Measurements from ENCODE around the gene SLC16A8. TPM values are rescaled to one million over a fixed set of nuclear protein-coding genes. Genes with fewer than 3 reads are reported as not detected.

The SLC16A8 gene
- total and polyA plus RNA-seq, 7 donors = 0.23 to 1.0 (median 0.29) TPM; not detected in 3

DNA sequence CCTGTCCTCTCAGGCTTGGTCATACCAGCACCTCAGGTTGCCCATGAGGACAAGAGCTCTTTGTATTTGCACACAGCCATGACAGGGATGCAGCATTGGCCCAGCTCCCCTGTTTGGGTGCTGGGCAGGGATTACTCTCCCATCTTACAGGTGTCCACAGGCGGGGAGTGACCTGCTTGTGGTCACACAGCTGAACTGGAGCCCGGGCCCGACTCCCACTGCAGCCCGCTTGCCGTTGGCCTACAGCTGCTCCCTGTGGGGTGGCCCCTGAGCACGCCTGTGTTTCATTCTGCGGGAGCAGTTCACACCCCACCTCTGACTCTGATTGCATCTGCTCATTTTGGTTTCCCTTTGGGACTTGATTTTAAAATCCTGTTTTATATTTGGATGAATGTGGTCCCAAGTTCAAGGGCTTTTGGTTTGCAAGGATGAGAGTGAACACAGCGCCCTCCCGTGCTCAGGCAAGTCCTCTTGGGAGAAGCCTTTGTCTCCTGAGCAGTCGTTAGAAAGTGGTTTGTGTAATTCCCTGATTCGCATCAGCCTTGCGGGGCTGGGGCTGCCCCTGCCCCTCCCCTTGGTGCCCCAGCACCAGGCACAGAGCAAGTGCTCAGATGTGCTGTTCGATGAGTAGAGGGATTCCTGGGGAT, 17.5 kb downstream of the SLC16A8 start:
- intact Hi-C loops (cut with DNase I) = loop anchor here in 1 of 2 donors (10.0 kb wide), 1 partner anchor 288 kb away; no protein-coding TSS in a partner anchor
- H3K9me3 ChIP-seq = no peaks in the 10 kb centered on the region
- peak overlapping the region; percentile 95 for H3K27ac ChIP-seq
- H3K36me3 ChIP-seq (ENCODE audit: insufficient read depth in 1 of 2, low read depth in 1 of 2) = peaks cover 0 to 30% of the 10 kb centered on the region in 2 donors
- H3K4me3 ChIP-seq = no peak overlapping the region
- peaks cover 55% of the 10 kb centered on the region for H3K4me1 ChIP-seq
- ATAC-seq (no peak), DNase-seq (peak in 1 of 2 donors; percentile 46)
- no peaks in the 10 kb centered on the region for H3K27me3 ChIP-seq (ENCODE audit: insufficient read depth in 3 of 3, low read length in 2 of 3)
- TF ChIP-seq, protein P1, sequence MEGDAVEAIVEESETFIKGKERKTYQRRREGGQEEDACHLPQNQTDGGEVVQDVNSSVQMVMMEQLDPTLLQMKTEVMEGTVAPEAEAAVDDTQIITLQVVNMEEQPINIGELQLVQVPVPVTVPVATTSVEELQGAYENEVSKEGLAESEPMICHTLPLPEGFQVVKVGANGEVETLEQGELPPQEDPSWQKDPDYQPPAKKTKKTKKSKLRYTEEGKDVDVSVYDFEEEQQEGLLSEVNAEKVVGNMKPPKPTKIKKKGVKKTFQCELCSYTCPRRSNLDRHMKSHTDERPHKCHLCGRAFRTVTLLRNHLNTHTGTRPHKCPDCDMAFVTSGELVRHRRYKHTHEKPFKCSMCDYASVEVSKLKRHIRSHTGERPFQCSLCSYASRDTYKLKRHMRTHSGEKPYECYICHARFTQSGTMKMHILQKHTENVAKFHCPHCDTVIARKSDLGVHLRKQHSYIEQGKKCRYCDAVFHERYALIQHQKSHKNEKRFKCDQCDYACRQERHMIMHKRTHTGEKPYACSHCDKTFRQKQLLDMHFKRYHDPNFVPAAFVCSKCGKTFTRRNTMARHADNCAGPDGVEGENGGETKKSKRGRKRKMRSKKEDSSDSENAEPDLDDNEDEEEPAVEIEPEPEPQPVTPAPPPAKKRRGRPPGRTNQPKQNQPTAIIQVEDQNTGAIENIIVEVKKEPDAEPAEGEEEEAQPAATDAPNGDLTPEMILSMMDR (IDR thresholded peaks at IDR 0.05) = no peak
- 68 to 69% (median 68%) methylated on average over 13 of the region's 13 CpGs for WGBS, 3 donors

DNA sequence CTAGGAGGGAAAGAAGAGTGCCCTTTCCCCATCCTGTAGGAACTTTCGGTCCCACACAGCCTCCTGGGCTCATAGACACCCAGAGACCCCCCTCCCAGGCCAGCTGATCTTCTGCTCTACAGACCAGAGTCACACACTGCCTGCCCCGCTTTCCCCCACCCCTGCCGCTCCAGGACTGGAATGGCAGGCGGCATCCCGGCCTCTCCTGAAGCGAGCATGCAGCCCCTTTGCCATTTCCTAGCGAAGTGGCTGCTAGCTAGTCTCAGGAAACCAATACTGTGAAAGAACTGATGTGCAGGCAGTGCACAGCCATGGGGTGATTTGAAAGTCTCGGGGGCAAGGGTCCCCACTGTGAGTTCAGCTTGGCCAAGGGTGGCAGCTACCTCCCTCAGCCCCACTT, 18.4 kb downstream of the SLC16A8 start:
- DNase-seq (no peak), ATAC-seq (no peak)
- Histone ChIP-seq H3K27ac (peak overlapping the region; percentile 95), H3K4me3 (no peak overlapping the region), H3K4me1 (peaks cover 50% of the 10 kb centered on the region), H3K27me3 (ENCODE audit: insufficient read depth in 3 of 3, low read length in 2 of 3) (no peaks in the 10 kb centered on the region), H3K36me3 (ENCODE audit: insufficient read depth in 1 of 2, low read depth in 1 of 2) (peaks cover 0 to 29% of the 10 kb centered on the region in 2 donors), H3K9me3 (no peaks in the 10 kb centered on the region)
- WGBS, 3 donors = 94 to 98% (median 97%) methylated on average over 8 of the region's 8 CpGs
- TF ChIP-seq, protein P1 (IDR thresholded peaks at IDR 0.05) = no peak
- intact Hi-C loops (cut with DNase I) = loop anchor here in 1 of 2 donors (10.0 kb wide), 1 partner anchor 289 kb away; no protein-coding TSS in a partner anchor

DNA sequence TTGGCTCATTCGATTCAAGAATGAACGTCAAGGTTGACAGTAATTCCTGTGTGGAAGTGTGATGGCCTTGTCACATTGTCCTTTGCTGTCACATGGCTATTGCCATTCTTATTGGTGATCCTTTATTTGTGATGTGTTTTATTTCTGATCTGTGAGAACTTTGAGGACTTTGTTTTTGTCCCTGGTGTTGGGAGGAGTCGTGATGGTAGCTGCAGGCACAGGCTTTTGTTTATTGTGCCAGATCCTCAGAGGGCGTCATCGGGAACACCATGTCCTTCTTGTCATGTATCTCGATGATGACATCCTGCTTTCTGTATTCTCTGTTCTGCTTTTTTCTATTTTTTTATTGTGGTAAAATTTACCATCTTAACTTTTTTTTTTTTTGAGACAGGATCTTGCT, 21.2 kb downstream of the SLC16A8 start:
- 37 to 55% (median 37%) methylated on average over 6 of the region's 6 CpGs for WGBS, 3 donors

DNA sequence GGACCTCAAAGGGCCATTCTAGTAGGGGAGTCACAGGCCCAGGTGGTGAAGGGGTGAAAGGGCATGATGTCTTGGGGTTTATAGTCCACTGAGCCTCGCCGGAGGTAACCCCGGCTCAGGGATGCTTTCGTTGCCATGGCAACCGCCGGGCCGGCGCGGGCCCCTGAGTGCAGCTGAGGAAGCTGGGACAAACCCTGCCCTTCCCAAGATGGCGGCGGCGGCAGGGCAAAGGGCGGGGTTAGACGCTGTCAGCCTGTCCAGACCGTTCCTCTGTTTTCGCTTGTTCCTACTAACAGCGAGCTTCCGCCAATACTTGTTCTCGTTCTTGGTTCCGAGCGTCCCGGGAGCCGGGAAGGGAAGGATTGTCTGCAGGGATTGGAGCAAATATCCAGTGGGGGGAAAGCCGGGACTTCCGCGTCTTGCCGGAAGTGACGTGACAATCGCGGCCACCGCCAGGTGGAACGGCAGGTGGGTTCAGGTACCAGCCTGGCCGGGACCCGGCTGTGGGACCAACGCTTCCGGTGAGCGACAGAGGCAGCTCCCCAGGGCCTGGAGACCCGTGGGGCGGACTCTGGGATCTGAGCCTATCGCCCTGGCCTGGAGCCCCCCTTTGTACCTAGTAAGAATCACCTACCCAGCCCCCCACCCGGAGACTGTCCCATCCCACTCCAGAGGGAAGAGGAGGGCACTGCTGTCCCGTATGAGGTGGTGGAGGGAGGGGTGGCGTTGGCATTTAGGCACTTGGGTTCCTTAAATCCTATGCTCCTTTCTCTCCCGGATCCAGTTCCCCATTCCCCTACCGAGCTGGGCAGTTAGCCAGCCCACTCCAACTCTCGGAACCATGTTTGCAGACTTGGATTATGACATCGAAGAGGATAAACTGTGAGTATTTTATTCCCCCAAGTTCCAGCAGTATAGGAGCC, 26.8 kb downstream of the SLC16A8 start, which contains the start of gene PICK1:
Gene PICK1, plus strand, starts transcription at position 436 of the 923 bp plus-strand sequence. Its CDS starts 406 bp downstream, at position 842.
- H3K27me3 ChIP-seq (ENCODE audit: insufficient read depth in 3 of 3, low read length in 2 of 3) = no peaks in the 10 kb centered on the region
- no peaks in the 10 kb centered on the region for H3K9me3 ChIP-seq
- H3K27ac ChIP-seq = peak within 1 kb of the TSS; percentile 79
- H3K4me3 ChIP-seq = peak within 1 kb of the TSS; percentile 72
- H3K36me3 ChIP-seq (ENCODE audit: insufficient read depth in 1 of 2, low read depth in 1 of 2) = peaks cover 0 to 17% of the 10 kb centered on the region in 2 donors
- intact Hi-C loops (cut with DNase I) = no loop called here
- H3K4me1 ChIP-seq = peaks cover 6% of the 10 kb centered on the region
- peak; percentile 88 to 94 for DNase-seq
- TF ChIP-seq, protein P1 (IDR thresholded peaks at IDR 0.05) = no peak
- ATAC-seq = peak; percentile 90 to 92 (median 90)
- WGBS, 3 donors = 3 to 4% (median 3%) methylated on average over 47 of the region's 47 CpGs

More for the DNA sequence above, 21.2 kb downstream of the SLC16A8 start:
- Histone ChIP-seq H3K4me3 (no peak overlapping the region), H3K4me1 (peaks cover 26% of the 10 kb centered on the region), H3K27me3 (ENCODE audit: insufficient read depth in 3 of 3, low read length in 2 of 3) (no peaks in the 10 kb centered on the region), H3K9me3 (no peaks in the 10 kb centered on the region), H3K27ac (peak overlapping the region; percentile 30), H3K36me3 (ENCODE audit: insufficient read depth in 1 of 2, low read depth in 1 of 2) (peaks cover 0 to 41% of the 10 kb centered on the region in 2 donors)
- TF ChIP-seq, protein P1 (IDR thresholded peaks at IDR 0.05) = no peak
- ATAC-seq (peak in 3 of 4 donors; percentile 46 to 81 (median 76)), DNase-seq (peak in 1 of 2 donors; percentile 70)
- intact Hi-C loops (cut with DNase I) = loop anchor here in 1 of 2 donors (10.0 kb wide), 1 partner anchor 292 kb away; no protein-coding TSS in a partner anchor

Data from psoas muscle (tissue), 8 donors.